Liver (tissue), 3 donors: ENCODE measurements around the gene IL1RL1.

ENCODE experiments used
- EGR1 ChIP-seq, 2 donors: IDR thresholded peaks; 2 replicates each; pipeline ENCODE4 v1.6.1; 2016 to 2018; ENCODE audit warnings: antibody characterized with exemption in 2 of 2, low read depth in 2 of 2
- FOXA1 ChIP-seq: IDR thresholded peaks from 2 replicates; pipeline ENCODE4 v1.6.1; 2016; ENCODE audit warnings: antibody characterized with exemption
- GABPA ChIP-seq, 2 donors: IDR thresholded peaks in 1 of 2; conservative IDR thresholded peaks in 1 of 2; 2 replicates each; pipeline ENCODE4 v1.6.1; 2016; ENCODE audit warnings: antibody characterized with exemption in 2 of 2, mild to moderate bottlenecking in 1 of 2, moderate library complexity in 1 of 2
- JUND ChIP-seq, 2 donors: IDR thresholded peaks; 2 replicates each; pipeline ENCODE4 v1.6.1; 2016; ENCODE audit warnings: antibody characterized with exemption in 2 of 2
- RAD21 ChIP-seq, 2 donors: IDR thresholded peaks; 2 replicates each; pipeline ENCODE4 v1.6.1; 2016; ENCODE audit warnings: antibody characterized with exemption in 2 of 2, mild to moderate bottlenecking in 2 of 2
- RXRA ChIP-seq, 2 donors: IDR thresholded peaks; 2 replicates each; pipeline ENCODE4 v1.6.1; 2017 to 2018; ENCODE audit warnings: antibody characterized with exemption in 2 of 2, mild to moderate bottlenecking in 1 of 2
- SP1 ChIP-seq: IDR thresholded peaks from 2 replicates; pipeline ENCODE4 v1.6.1; 2018; ENCODE audit warnings: antibody characterized with exemption, mild to moderate bottlenecking
- TAF1 ChIP-seq: conservative IDR thresholded peaks from 2 replicates; pipeline ENCODE4 v1.6.1; 2016; ENCODE audit warnings: antibody characterized with exemption, mild to moderate bottlenecking
- YY1 ChIP-seq: IDR thresholded peaks from 2 replicates; pipeline ENCODE4 v1.6.1; 2016; ENCODE audit warnings: antibody characterized with exemption, mild to moderate bottlenecking
- TF ChIP-seq, protein P1 (sequence below): fragments of 150-350 bp; IDR thresholded peaks from 2 replicates; pipeline ENCODE4 v1.5.1; 2017; ENCODE audit warnings: improper control_type of control experiment, low read depth, low read length; ENCODE audit not compliant: missing input control
- TF ChIP-seq, protein P2 (sequence below): IDR thresholded peaks from 2 replicates; pipeline ENCODE4 v1.6.1; 2016; ENCODE audit warnings: antibody characterized with exemption
- TF ChIP-seq, protein P3 (sequence below): IDR thresholded peaks from 2 replicates; pipeline ENCODE4 v1.6.1; 2016; ENCODE audit warnings: antibody characterized with exemption, mild to moderate bottlenecking
- TF ChIP-seq, protein P4 (sequence below): IDR thresholded peaks from 2 replicates; pipeline ENCODE4 v1.6.1; 2016; ENCODE audit warnings: antibody characterized with exemption
- TF ChIP-seq, protein P5 (sequence below): IDR thresholded peaks from 2 replicates; pipeline ENCODE4 v1.6.1; 2016; ENCODE audit warnings: antibody characterized with exemption
- donor health status: healthy.
- donor health status: healthy.

DNA sequence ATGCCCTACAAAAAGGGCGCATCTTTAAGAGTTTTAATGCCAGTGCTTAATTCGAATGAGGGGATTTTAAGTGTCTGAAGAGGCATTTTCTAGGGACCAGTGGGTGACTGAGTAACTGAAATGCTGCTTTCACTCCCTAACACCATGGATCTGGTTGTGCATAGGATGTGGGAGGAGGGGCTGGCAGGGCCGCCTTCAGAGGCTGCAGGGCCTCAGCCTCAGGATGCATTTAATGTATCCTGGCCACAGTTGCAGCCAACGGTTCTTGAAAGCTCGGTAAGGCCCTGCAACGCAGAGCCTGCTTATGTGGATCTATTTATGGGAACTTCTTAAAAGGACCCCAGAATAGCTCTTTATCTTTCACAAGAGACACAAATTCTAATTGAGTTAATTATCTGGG, 85.8 kb downstream of the IL1RL1 start:
- no peak for TF ChIP-seq JUND (IDR thresholded peaks at IDR 0.05)
- TF ChIP-seq, protein P1, sequence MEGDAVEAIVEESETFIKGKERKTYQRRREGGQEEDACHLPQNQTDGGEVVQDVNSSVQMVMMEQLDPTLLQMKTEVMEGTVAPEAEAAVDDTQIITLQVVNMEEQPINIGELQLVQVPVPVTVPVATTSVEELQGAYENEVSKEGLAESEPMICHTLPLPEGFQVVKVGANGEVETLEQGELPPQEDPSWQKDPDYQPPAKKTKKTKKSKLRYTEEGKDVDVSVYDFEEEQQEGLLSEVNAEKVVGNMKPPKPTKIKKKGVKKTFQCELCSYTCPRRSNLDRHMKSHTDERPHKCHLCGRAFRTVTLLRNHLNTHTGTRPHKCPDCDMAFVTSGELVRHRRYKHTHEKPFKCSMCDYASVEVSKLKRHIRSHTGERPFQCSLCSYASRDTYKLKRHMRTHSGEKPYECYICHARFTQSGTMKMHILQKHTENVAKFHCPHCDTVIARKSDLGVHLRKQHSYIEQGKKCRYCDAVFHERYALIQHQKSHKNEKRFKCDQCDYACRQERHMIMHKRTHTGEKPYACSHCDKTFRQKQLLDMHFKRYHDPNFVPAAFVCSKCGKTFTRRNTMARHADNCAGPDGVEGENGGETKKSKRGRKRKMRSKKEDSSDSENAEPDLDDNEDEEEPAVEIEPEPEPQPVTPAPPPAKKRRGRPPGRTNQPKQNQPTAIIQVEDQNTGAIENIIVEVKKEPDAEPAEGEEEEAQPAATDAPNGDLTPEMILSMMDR: no peak
- no peak for TF ChIP-seq SP1
- TF ChIP-seq, protein P2, sequence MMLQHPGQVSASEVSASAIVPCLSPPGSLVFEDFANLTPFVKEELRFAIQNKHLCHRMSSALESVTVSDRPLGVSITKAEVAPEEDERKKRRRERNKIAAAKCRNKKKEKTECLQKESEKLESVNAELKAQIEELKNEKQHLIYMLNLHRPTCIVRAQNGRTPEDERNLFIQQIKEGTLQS: no peak
- TF ChIP-seq, protein P3, sequence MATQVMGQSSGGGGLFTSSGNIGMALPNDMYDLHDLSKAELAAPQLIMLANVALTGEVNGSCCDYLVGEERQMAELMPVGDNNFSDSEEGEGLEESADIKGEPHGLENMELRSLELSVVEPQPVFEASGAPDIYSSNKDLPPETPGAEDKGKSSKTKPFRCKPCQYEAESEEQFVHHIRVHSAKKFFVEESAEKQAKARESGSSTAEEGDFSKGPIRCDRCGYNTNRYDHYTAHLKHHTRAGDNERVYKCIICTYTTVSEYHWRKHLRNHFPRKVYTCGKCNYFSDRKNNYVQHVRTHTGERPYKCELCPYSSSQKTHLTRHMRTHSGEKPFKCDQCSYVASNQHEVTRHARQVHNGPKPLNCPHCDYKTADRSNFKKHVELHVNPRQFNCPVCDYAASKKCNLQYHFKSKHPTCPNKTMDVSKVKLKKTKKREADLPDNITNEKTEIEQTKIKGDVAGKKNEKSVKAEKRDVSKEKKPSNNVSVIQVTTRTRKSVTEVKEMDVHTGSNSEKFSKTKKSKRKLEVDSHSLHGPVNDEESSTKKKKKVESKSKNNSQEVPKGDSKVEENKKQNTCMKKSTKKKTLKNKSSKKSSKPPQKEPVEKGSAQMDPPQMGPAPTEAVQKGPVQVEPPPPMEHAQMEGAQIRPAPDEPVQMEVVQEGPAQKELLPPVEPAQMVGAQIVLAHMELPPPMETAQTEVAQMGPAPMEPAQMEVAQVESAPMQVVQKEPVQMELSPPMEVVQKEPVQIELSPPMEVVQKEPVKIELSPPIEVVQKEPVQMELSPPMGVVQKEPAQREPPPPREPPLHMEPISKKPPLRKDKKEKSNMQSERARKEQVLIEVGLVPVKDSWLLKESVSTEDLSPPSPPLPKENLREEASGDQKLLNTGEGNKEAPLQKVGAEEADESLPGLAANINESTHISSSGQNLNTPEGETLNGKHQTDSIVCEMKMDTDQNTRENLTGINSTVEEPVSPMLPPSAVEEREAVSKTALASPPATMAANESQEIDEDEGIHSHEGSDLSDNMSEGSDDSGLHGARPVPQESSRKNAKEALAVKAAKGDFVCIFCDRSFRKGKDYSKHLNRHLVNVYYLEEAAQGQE: no peak
- TF ChIP-seq, protein P4, sequence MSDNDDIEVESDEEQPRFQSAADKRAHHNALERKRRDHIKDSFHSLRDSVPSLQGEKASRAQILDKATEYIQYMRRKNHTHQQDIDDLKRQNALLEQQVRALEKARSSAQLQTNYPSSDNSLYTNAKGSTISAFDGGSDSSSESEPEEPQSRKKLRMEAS: no peak
- no peak for TF ChIP-seq TAF1
- no peak for TF ChIP-seq GABPA (IDR thresholded peaks at IDR 0.05 in 1 of 2, conservative IDR thresholded peaks at IDR 0.05 in 1 of 2)
- no peak for TF ChIP-seq RAD21 (IDR thresholded peaks at IDR 0.05)
- no peak for TF ChIP-seq FOXA1
- no peak for TF ChIP-seq YY1
- TF ChIP-seq, protein P5, sequence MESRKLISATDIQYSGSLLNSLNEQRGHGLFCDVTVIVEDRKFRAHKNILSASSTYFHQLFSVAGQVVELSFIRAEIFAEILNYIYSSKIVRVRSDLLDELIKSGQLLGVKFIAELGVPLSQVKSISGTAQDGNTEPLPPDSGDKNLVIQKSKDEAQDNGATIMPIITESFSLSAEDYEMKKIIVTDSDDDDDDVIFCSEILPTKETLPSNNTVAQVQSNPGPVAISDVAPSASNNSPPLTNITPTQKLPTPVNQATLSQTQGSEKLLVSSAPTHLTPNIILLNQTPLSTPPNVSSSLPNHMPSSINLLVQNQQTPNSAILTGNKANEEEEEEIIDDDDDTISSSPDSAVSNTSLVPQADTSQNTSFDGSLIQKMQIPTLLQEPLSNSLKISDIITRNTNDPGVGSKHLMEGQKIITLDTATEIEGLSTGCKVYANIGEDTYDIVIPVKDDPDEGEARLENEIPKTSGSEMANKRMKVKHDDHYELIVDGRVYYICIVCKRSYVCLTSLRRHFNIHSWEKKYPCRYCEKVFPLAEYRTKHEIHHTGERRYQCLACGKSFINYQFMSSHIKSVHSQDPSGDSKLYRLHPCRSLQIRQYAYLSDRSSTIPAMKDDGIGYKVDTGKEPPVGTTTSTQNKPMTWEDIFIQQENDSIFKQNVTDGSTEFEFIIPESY: no peak
- no peak for TF ChIP-seq RXRA (IDR thresholded peaks at IDR 0.05)
- TF ChIP-seq EGR1 (IDR thresholded peaks at IDR 0.05; ENCODE audit: low read depth in 2 of 2): no peak
